Activated CD4-positive, CD25-positive, alpha-beta regulatory T cell treated with anti-CD3 and anti-CD28 coated beads, Interleukin-2, amount 50 U/mL, for 72 hours (primary cell): ENCODE measurements around the gene CSHL1.
A peak's percentile ranks its signal among the peaks of the same experiment; 100 is the strongest.
"Not testable (repeated sequence)": the region's sequence is repeated elsewhere in the genome, so short reads cannot be mapped to it uniquely, and the experiment has no call there.

Source experiments
- DNase-seq: peaks from one replicate; pipeline ENCODE4 v3.0.0; 2021

The CSHL1 gene

DNA sequence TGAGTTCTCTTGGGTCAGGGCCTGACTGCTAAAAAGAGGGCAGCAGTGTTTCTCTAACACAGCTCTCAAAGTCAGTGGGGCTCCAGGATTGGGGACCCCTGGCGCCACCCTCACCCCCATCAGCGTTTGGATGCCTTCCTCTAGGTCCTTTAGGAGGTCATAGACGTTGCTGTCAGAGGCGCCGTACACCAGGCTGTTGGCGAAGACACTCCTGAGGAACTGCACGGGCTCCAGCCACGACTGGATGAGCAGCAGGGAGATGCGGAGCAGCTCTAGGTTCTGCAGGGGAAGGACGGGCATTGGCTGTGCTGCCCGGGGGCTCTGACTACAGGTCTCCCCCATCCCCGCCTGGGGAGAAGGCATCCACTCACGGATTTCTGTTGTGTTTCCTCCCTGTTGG lies 6.6 kb upstream of the CSHL1 start:
- DNase-seq = no peak

DNA sequence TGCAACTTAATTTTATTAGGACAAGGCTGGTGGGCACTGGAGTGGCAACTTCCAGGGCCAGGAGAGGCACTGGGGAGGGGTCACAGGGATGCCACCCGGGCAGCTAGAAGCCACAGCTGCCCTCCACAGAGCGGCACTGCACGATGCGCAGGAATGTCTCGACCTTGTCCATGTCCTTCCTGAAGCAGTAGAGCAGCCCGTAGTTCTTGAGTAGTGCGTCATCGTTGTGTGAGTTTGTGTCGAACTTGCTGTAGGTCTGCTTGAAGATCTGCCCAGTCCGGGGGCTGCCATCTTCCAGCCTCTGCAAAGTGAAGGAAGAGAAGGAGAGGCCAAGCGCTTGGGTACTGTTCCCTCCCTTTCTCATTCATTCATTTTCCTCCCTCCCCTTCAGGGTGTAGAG lies 6.1 kb upstream of the CSHL1 start:
- peak; percentile 1 for DNase-seq

DNA sequence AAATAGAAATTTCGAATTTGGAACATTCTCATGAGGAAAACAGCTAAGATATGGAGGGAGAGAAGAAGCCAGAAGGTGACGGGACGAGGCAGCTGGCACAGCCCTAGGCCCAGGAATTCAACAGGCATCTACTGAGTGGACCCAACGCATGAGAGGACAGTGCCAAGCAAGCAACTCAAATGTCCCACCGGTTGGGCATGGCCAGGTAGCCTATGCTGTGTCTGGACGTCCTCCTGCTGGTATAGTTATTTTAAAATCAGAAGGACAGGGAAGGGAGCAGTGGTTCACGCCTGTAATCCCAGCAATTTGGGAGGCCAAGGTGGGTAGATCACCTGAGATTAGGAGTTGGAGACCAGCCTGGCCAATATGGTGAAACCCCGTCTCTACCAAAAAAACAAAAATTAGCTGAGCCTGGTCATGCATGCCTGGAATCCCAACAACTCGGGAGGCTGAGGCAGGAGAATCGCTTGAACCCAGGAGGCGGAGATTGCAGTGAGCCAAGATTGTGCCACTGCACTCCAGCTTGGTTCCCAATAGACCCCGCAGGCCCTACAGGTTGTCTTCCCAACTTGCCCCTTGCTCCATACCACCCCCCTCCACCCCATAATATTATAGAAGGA lies 5.6 kb upstream of the CSHL1 start:
- no peak for DNase-seq

DNA sequence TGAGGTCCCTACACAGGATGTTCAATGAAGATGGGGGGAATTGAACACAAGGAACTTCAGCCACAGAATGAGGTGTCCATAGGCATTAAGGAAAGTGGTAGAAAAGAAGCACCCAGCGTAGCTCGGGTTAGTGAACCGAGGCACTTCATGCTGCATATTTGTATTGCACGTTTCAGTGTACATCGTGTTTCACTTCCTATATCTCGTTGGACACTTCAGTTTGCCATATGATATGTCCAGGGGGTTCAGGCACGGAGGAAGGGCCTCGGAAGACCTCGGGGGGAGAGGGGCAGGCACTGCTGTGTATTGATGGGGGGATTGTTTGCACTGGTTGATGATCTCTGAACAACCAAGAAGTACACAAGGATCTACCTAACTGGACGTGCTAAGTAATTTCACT lies 4.7 kb upstream of the CSHL1 start:
- not testable (repeated sequence) for DNase-seq

DNA sequence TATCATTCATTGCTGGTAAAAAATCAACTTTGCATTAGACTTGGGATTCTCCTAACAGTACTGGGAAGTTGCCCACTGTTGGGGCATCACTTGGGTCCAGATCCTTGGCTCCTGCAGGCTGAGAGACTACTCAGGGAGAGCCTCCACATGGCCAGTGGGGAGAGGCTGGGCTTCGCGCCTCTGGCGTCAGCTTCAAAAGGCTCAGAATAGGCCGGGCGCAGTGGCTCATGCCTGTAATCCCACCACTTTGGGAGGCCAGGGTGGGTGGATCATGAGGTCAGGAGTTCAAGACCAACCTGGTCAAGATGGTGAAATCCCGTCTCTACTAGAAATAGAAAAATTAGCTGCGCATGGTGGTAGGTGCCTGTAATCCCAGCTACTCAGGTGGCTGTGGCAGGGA lies 3.4 kb upstream of the CSHL1 start:
- no peak for DNase-seq

DNA sequence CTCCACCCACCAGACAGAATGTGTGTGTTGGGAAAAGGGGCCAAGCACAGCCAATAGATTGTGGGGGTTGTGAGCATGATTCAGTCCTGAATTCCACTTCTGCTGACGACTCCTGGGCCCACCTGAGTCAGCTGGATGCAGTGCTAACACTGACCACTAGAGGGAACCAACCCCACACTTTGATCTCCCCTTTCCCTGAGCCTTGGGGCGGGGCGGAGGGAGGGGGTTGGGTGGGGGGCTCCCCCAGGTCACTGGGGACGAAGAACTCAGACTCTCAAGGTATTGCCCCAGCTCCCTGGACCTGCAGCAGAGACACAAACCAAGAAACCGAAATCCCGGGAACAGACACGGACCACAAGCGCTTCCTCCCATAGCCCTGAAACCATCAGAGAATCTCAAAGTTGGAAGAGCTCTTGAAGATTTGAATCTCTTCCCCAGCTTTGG lies 621 bp upstream of the CSHL1 start:
- DNase-seq = peak; percentile 70

DNA sequence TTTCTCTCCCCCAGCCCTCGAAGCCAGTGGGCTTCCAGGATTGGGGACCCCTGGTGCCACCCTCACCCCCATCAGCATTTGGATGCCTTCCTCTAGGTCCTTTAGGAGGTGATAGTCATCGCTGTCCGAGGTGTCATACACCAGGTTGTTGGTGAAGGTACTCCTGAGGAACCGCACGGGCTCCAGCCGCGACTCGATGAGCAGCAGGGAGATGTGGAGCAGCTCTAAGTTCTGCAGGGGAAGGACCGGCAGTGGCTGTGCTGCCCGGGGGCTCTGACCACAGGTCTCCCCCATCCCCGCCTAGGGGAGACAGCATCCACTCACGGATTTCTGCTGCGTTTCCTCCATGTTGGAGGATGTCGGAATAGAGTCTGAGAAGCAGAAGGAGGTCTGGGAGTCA lies 962 bp downstream of the CSHL1 start:
- peak; percentile 9 for DNase-seq

DNA sequence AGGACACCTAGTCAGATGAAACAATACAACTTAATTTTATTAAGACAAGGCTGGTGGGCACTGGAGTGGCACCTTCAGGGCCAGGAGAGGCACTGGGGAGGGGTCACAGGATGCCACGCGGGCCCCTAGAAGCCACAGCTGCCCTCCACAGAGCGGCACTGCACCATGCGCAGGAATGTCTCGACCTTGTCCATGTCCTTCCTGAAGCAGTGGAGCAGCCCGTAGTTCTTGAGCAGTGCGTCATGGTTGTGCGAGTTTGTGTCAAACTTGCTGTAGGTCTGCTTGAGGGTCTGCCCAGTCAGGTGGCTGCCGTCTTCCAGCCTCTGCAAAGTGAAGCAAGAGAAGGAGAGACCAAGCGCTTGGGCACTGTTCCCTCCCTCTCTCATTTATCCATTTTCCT lies 1.5 kb downstream of the CSHL1 start:
- peak; percentile 15 for DNase-seq

DNA sequence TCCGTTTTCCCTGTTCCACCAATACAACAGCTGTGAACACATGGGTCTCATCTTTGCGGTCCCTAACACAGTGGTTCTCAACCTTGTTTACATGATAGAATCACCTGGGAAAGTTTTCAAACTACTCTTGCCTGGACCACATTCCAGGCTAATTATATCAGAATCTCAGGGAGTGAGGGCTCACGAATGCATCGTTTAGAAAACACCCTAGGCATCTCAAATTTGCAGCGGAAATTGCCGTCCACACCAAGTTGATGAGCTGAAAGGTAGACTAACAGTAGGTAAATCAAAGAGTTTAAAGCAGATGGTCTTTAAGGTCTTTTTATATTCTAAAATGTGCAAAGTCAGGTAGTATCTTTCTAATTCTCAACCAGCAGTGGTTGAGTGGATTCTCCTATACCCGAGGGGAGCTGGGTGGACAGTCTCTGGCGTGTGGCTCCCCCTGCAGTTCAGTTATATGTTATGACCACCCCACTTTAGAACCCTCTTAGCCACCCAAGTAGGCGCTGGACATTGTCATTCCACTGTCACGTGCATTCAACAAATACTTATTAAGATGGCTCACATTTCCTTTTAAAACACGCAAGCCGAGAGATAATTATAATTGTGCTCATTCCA lies 3.8 kb downstream of the CSHL1 start:
- DNase-seq = not testable (repeated sequence)

DNA sequence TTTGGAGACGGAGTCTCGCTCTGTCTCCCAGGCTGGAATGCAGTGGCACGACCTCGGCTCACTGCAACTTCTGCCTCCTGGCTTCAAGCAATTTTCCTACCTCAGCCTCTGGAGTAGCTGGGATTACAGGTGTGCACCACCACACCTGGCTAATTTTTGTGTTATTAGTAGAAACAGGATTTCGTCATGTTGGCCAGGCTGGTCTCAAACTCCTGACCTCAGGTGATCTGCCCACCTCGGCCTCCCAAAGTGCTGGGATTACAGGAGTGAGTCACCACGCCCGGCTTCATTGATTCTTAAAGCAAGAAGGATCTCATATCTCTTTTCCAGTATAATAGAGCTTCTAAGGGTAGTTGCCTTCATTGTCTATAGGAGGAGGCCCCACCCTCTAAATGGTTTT lies 6.3 kb downstream of the CSHL1 start:
- not testable (repeated sequence) for DNase-seq

DNA sequence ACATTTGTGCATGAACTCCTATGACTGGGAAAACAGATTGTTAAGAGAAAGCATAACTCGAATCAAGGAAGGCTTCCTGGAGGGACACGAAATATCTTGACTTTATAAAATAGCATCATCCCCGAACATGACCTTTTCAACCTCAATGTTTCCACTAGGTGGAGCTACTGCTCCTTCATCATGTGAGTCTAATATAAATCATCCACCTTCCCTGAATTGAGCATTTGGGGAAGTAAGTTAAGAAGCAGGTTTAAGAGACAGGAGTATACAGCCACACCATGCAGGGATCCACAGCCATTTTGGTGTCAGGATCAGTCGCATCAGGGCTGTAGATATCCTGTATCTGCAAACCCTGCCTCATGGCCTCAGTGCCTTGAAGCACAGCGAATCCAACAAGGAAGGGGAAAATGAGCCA lies 7.3 kb downstream of the CSHL1 start:
- not testable (repeated sequence) for DNase-seq

DNA sequence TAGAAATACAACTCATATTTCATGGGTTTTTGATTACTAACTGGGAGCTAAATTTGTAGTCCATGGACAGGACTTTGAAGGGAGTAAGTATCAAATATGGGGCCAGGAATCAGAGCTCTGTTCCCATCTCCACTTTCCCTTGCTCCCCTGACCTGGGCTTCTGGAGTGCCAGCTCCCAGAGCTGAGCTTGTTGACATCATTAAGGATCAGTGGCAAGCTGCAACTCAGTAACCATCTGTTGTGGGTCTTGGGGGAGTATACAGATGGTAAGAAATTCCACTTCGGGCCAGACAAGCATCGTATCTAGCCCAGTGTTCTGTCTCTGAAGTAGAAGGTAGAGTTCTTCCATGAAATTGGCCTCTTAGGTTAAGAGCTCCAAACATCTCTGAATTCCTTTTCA lies 9.1 kb downstream of the CSHL1 start:
- not testable (repeated sequence) for DNase-seq

DNA sequence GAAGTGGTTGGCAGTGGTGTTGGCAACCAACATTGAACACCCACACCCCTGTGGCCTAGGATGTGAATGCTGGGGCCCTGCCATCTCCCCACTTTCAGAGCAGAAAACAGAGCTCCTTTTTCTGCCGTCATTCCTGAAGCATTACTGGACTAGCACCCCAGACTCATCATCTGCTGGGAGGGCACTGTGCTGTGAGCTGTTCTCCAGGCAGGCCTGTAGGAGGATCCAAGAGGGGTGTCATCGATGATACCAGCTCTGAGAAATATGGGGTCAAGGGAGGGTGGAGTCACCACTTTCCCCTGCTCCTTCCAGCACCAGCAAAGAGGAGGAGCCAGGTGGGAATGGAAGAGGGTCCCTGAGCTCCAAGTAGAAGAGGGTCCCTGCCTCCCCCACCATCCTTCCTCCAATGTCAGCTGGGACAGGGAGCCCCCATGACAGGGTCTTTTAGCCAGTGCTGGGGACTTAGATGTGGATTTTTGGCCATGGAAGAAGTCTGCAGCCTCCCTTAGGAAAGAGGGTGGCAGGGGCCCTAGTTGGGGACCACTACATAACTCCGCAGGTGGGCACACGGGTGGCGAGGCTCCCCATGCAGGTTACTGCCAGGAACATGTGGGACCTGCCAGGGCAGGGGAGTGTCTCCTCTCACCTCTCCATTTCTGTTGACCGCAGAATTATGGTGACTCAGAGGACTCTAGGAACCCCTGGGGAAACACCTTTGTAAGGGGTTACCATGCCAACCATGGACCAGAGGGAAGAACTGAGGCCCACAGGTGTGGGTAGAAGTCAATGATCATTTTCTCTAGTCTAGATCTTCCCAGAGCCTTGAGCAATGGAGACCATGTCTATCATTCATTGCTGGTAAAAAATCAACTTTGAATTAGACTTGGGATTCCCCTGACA lies 11.9 kb downstream of the CSHL1 start:
- not testable (repeated sequence) for DNase-seq

DNA sequence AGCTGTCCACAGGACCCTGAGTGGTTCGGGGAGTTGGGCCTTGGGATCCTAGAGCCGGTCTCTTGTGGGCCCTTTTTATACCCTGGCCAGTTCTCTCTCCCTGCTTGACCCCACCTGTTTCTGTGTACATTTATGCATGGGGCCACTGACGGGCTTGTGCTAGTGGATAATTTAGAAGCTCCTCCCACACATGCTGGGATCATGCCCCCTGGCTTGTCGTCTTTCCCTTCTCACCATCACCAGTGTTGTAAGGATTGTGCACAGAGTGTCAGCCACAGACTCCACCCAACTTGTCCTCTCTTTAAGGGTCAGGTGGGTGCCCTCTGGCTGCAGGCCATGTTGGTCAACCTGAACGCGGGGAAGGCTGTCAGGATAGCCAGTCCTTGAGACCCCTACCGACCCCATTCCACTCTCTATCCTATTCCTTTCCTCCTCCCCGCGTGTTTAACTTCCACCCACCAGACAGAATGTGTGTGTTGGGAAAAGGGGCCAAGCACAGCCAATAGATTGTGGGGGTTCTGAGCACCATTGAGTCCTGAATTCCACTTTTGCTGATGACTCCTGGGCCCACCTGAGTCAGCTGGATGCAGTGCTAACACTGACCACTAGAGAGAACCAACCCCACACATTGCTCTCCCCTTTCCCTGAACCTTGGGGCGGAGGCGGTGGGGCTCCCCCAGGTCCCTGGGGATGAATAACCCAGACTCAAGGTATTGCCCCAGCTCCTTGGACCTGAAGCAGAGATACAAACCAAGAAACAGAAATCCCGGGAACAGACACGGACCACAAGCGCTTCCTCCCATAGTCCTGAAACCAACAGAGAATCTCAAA lies 14.3 kb downstream of the CSHL1 start, which contains the start of gene CSH1:
Gene CSH1 (minus strand): TSS at position 51 of the 831 bp plus-strand sequence. CDS start 63 bp downstream, outside the sequence.
- DNase-seq = not testable (repeated sequence)

DNA sequence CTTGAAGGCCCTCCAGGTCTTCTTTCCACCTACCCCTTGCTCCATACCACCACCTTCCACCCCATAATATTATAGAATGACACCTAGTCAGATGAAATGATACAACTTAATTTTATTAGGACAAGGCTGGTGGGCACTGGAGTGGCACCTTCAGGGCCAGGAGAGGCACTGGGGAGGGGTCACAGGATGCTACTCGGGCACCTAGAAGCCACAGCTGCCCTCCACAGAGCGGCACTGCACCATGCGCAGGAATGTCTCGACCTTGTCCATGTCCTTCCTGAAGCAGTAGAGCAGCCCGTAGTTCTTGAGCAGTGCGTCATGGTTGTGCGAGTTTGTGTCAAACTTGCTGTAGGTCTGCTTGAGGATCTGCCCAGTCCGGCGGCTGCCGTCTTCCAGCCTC lies 16.2 kb downstream of the CSHL1 start:
- DNase-seq = not testable (repeated sequence)

DNA sequence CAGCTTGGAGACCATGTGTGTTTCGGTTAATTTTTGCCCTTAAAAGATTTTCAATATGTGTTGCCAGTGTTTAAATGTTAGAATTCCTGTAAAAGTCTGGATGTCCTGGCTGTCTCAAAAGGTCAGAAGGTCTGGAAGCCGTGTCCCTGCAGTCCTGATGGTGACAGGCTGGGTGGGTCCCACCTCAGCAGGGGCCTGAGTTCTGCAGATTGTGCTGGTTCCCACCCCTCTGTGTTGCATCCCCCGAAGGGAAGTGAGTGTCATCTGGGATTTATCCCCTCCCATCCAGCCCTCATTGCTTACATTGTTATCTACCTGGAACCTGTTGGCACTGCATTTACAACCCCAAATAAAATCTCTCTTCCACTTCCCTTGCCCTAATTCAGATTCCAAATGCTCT lies 17.0 kb downstream of the CSHL1 start:
- DNase-seq = not testable (repeated sequence)

DNA sequence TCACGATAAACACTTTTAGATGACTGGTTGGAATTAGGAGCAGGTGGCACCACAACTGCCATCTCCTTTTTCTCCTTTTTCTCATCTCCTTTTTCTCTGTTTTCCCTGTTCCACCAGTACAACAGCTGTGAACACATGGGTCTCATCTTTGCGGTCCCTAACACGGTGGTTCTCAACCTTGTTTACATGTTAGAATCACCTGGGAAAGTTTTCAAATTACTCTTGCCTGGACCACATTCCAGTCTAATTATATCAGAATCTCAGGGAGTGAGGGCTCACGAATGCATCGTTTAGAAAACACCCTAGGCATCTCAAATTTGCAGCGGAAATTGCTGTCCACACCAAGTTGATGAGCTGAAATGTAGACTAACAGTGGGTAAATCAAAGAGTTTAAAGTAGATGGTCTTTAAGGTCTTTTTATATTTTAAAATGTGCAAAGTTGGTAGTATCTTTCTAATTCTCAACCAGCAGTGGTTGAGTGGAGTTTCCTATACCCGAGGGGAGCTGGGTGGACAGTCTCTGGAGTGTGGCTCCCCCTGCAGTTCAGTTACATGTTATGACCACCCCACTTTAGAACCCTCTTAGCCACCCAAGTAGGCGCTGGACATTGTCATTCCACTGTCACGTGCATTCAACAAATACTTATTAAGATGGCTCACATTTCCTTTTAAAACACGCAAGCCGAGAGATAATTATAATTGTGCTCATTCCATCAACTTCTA lies 18.6 kb downstream of the CSHL1 start:
- not testable (repeated sequence) for DNase-seq

DNA sequence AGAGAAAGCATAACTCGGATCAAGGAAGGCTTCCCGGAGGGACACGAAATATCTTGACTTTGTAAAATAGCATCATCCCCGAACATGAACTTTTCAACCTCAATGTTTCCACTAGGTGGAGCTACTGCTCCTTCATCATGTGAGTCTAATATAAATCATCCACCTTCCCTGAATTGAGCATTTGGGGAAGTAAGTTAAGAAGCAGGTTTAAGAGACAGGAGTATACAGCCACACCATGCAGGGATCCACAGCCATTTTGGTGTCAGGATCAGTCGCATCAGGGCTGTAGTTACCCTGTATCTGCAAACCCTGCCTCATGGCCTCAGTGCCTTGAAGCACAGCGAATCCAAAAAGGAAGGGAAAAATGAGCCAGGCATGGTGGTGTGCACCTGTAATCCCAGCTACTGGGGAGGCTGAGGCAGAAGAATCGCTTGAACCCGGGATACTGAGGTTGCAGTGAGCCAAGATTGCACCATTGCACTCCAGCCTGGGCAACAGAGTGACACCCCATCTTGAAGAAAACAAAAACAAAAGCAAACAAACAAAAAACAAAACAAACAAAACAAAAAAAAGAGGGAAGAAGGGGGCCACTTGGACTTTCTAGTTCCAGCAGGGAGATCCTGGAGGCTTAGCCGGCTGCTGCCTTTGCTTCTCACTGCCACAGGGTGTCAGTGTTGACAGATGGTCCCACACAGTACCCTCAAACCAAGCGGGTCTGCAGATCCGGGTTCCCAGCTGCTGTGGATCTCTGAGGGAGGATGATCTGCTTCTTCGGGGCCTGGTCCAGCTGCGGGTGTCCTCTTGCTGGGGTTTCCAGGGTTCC lies 21.8 kb downstream of the CSHL1 start:
- DNase-seq = not testable (repeated sequence)

DNA sequence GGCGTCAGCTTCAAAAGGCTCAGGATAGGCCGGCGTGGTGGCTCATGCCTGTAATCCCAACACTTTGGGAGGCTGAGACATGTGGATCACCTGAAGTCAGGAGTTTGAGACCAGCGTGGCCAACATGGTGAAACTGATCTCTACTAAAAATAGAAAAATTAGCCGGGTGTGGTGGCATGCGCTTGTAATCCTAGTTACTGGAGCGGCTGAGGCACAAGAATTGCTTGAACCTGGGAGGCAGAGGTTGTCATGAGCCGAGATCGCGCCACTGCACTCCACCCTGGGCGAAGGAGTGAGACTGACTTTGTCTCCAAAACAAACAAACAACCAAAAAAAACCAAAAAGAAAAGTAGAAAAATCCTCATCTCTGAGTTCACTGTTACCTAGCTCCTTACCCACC lies 25.9 kb downstream of the CSHL1 start:
- DNase-seq = not testable (repeated sequence)

DNA sequence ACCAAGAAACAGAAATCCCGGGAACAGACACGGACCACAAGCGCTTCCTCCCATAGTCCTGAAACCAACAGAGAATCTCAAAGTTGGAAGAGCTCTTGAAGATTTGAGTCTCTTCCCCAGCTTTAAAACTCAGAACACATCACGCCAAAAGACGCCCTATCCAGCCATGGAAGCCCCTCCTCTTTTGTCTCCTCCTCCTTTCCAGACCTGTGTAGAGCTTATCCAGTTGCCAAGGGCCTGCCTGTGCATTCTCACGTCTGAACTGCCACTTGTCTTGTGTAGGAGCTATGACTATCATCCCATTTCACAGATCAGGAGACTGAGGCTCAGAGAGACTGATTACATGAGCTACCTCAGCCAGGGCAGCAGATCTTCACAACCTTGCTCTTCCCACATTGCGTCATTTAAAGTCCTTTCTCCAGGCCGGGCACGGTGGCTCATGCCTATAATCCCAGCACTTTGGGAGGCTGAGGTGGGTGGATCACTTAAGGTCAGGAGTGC lies 28.4 kb downstream of the CSHL1 start:
- DNase-seq = not testable (repeated sequence)
